SK-N-MC (cell line): ENCODE measurements around the gene GIN1.
A peak's percentile ranks its signal among the peaks of the same experiment; 100 is the strongest.
"Not testable (repeated sequence)": the region's sequence is repeated elsewhere in the genome, so short reads cannot be mapped to it uniquely, and the experiment has no call there.

Experiments
- DNase-seq: peaks from one replicate; pipeline ENCODE4 v3.0.0-alpha.2; 2011; ENCODE audit warnings: low read depth, low spot score
- H3K27ac ChIP-seq: fragments of 200-600 bp; sonication (generic); 2 replicates; pipeline ENCODE4 v1.5.1; 2016; ENCODE audit warnings: mixed run types
- H3K36me3 ChIP-seq: fragments of 200-600 bp; sonication (generic); 2 replicates; pipeline ENCODE4 v1.6.1; 2017; ENCODE audit warnings: antibody characterized with exemption, low read length, mixed read lengths; ENCODE audit not compliant: insufficient read depth
- H3K4me3 ChIP-seq: fragments of 200-600 bp; sonication (generic); 2 replicates; pipeline ENCODE4 v1.5.1; 2016
- H3K9ac ChIP-seq: fragments of 200-600 bp; sonication (generic); 2 replicates; pipeline ENCODE4 v1.8.0; 2017; ENCODE audit warnings: mixed run types, mixed read lengths; ENCODE audit not compliant: insufficient read length
- H3K9me3 ChIP-seq: fragments of 200-600 bp; sonication (generic); 2 replicates; pipeline ENCODE4 v1.6.1; 2017; ENCODE audit warnings: low read depth, mild to moderate bottlenecking, antibody characterized with exemption, low read length, moderate library complexity, mixed read lengths
- EZH2 ChIP-seq: fragments of 200-600 bp; sonication (generic); IDR thresholded peaks from one replicate; pipeline ENCODE4 v1.6.1; 2017; ENCODE audit warnings: antibody characterized with exemption
- FOXP2 ChIP-seq: optimal IDR thresholded peaks from 2 replicates; pipeline ENCODE3; 2011; ENCODE audit warnings: mild to moderate bottlenecking, moderate library complexity; ENCODE audit not compliant: insufficient read depth; ENCODE audit errors: extremely low read length, control extremely low read depth
- POLR2AphosphoS5 ChIP-seq: IDR thresholded peaks from 2 replicates; pipeline ENCODE4 v1.6.1; 2012; ENCODE audit warnings: mild to moderate bottlenecking, low read depth, low read length, borderline replicate concordance

The GIN1 gene

GRCh38 chr5:103119765-103120606 lies at the start of gene GIN1, which contains the start of gene PPIP5K2:
TSS of gene GIN1 (minus strand) at chr5:103120138. CDS start at chr5:103108707, 11,431 bp downstream.
TSS of gene PPIP5K2 (plus strand) at chr5:103120301. CDS start at chr5:103129590, 9,289 bp downstream.
- Histone ChIP-seq H3K36me3 (no peaks in the 10 kb centered on the region), H3K9me3 (no peaks in the 10 kb centered on the region), H3K9ac (peak within 1 kb of the TSS; percentile 94), H3K27ac (peak within 1 kb of the TSS; percentile 97), H3K4me3 (peak within 1 kb of the TSS; percentile 95)
- DNase-seq: peak; percentile 97
- TF ChIP-seq POLR2AphosphoS5 (peak; percentile 90), EZH2 (no peak)

- no peak overlapping the region for H3K27ac ChIP-seq
- peaks cover 10% of the 10 kb centered on the region for H3K36me3 ChIP-seq
- H3K9me3 ChIP-seq: 0 out of 2 replicates have a peak, but pooled peaks cover 3% of the 10 kb centered on the region
- H3K9ac ChIP-seq: no peak overlapping the region
- no peak for DNase-seq
- no peak overlapping the region for H3K4me3 ChIP-seq
- no peak for TF ChIP-seq POLR2AphosphoS5
- no peak for TF ChIP-seq EZH2
- no peak for TF ChIP-seq FOXP2
These were observed 46.8 kb upstream of the GIN1 start for GRCh38 chr5:103166706-103167105.

- Histone ChIP-seq H3K4me3 (no peak overlapping the region), H3K36me3 (peaks cover 23% of the 10 kb centered on the region; the same call in 1 of the 2 replicates)
- no peak for TF ChIP-seq FOXP2
- no peak for TF ChIP-seq POLR2AphosphoS5
- TF ChIP-seq EZH2: no peak
These were observed 31.2 kb upstream of the GIN1 start for GRCh38 chr5:103151156-103151555.

GRCh38 chr5:103148213-103148612 lies 28.3 kb upstream of the GIN1 start:
- TF ChIP-seq POLR2AphosphoS5 (no peak), FOXP2 (no peak), EZH2 (no peak)
- no peaks in the 10 kb centered on the region for H3K9me3 ChIP-seq
- peaks cover 11% of the 10 kb centered on the region; the same call in 1 of the 2 replicates for H3K36me3 ChIP-seq
- no peak overlapping the region for H3K27ac ChIP-seq
- H3K9ac ChIP-seq: no peak overlapping the region
- no peak overlapping the region for H3K4me3 ChIP-seq
- DNase-seq: no peak

More at GRCh38 chr5:103151156-103151555, 31.2 kb upstream of the GIN1 start:
- Histone ChIP-seq H3K9me3 (no peaks in the 10 kb centered on the region), H3K9ac (no peak overlapping the region), H3K27ac (no peak overlapping the region)
- no peak for DNase-seq

GRCh38 chr5:103145196-103145595 lies 25.3 kb upstream of the GIN1 start:
- Histone ChIP-seq H3K9me3 (no peaks in the 10 kb centered on the region), H3K9ac (no peak overlapping the region), H3K27ac (no peak overlapping the region), H3K4me3 (no peak overlapping the region), H3K36me3 (no peaks in the 10 kb centered on the region; the same call in 1 of the 2 replicates)
- DNase-seq: no peak
- TF ChIP-seq EZH2: no peak
- TF ChIP-seq POLR2AphosphoS5: no peak
- no peak for TF ChIP-seq FOXP2

- H3K9ac ChIP-seq, H3K4me3 ChIP-seq, H3K9me3 ChIP-seq, H3K27ac ChIP-seq, H3K36me3 ChIP-seq, DNase-seq: not testable (repeated sequence)
These were observed 22.2 kb upstream of the GIN1 start for GRCh38 chr5:103142132-103142531.

GRCh38 chr5:103139264-103139865 lies 19.4 kb upstream of the GIN1 start:
- peaks cover 8% of the 10 kb centered on the region; the same call in 1 of the 2 replicates for H3K36me3 ChIP-seq
- no peak overlapping the region for H3K27ac ChIP-seq
- H3K9ac ChIP-seq: no peak overlapping the region
- TF ChIP-seq POLR2AphosphoS5 (no peak), EZH2 (no peak), FOXP2 (no peak)
- no peak overlapping the region for H3K4me3 ChIP-seq
- DNase-seq: no peak
- no peaks in the 10 kb centered on the region for H3K9me3 ChIP-seq

GRCh38 chr5:103138202-103138690 lies 18.3 kb upstream of the GIN1 start:
- H3K36me3 ChIP-seq: peaks cover 8% of the 10 kb centered on the region; the same call in 1 of the 2 replicates
- DNase-seq: no peak
- no peak overlapping the region for H3K27ac ChIP-seq
- no peak overlapping the region for H3K4me3 ChIP-seq
- no peaks in the 10 kb centered on the region for H3K9me3 ChIP-seq
- no peak overlapping the region for H3K9ac ChIP-seq
- TF ChIP-seq EZH2 (no peak), POLR2AphosphoS5 (no peak), FOXP2 (no peak)
